ENCODE measurements around the gene OR1L8. TPM values are rescaled to one million over a fixed set of nuclear protein-coding genes. Genes with fewer than 3 reads are reported as not detected.
"Not testable (repeated sequence)": the region's sequence is repeated elsewhere in the genome, so short reads cannot be mapped to it uniquely, and the experiment has no call there.

OR1L8 gene, protein sequence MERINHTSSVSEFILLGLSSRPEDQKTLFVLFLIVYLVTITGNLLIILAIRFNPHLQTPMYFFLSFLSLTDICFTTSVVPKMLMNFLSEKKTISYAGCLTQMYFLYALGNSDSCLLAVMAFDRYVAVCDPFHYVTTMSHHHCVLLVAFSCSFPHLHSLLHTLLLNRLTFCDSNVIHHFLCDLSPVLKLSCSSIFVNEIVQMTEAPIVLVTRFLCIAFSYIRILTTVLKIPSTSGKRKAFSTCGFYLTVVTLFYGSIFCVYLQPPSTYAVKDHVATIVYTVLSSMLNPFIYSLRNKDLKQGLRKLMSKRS
- 0.15 and 0.16 TPM in 2 replicates for total RNA-seq
- polyA plus RNA-seq, result 1.8 and 1.9 TPM in 2 replicates
- polyA plus RNA-seq (2011; cell fraction: cytosol; rRNA removed), result 0.76 and 0.85 TPM in 2 replicates
- 2.3 and 3.2 TPM in 2 replicates for polyA plus RNA-seq (2011; cell fraction: nucleus; rRNA removed)
- 0.37 and 0.63 TPM in 2 replicates for polyA plus RNA-seq (2012)
- polyA minus RNA-seq, result 0.87 and 3.4 TPM in 2 replicates
- not detected for polyA minus RNA-seq (2011; cell fraction: cytosol; rRNA and poly(A)+ RNA removed)
- polyA minus RNA-seq (2011; cell fraction: nucleus; rRNA and poly(A)+ RNA removed), result 2.6 TPM in 2 replicates
- percentile 31 among the genes with signal in this experiment for Bru-seq, nascent RNA
- percentile 33 among the genes with signal in this experiment for BruChase-seq, experiment 1, labeled RNA remaining after a 6-hour chase
- BruChase-seq, experiment 2, labeled RNA remaining after a 2-hour chase, result percentile 40 among the genes with signal in this experiment
- long read RNA-seq, result 0 reads

DNA sequence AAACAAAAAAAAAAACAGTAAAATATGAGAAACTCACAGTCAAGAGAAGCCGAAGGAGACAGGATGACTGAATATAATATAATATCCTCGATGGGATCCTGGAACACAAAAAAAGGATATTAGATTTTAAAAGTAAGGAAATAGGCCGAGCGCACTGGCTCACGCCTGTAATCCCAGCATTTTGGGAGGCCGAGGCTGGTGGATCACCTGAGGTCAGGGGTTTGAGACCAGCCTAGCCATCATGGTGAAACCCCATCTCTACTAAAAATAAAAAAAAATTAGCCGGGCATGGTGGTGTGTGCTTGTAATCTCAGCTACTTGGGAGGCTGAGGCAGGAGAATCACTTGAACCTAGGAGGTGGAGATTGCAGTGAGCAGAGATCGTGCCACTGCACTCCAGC lies at the start of gene OR1L8:
Gene OR1L8 (minus strand): TSS at position 101 of the 400 bp plus-strand sequence. CDS start 14,907 bp downstream, outside the sequence.
- FAIRE-seq; H2AFZ ChIP-seq (ENCODE audit: low read depth, low read length); intact Hi-C loops (cut with micrococcal nuclease); H3K4me1 ChIP-seq (ENCODE audit: control insufficient read depth, extremely low read depth, insufficient read depth, low read length); H3K4me2 ChIP-seq (ENCODE audit: insufficient read depth, low read length); H3K27me3 ChIP-seq (ENCODE audit: control insufficient read depth in 2 of 2, insufficient read depth in 2 of 2, low read length in 2 of 2); H4K20me1 ChIP-seq (replicated peaks; ENCODE audit: control insufficient read depth, extremely low read depth, insufficient read depth, low read length); H3K4me3 ChIP-seq (replicated peaks in 1 of 3; ENCODE audit: insufficient read depth in 1 of 3, low read depth in 1 of 3, low read length in 3 of 3); H3K27ac ChIP-seq (ENCODE audit: insufficient read depth, low read depth, low read length); H3K9me3 ChIP-seq (replicated peaks; ENCODE audit: control insufficient read depth, insufficient read depth, low read length); BruUV-seq (replicated peaks); H3K79me2 ChIP-seq (ENCODE audit: control insufficient read depth, insufficient read depth, low read length); dilution Hi-C loops (cut with MboI; ENCODE audit: extremely low pct_ligation_motif_present, low sequenced_read_pairs); H3K36me3 ChIP-seq (ENCODE audit: control insufficient read depth in 2 of 2, extremely low read depth in 1 of 2, insufficient read depth in 2 of 2, low read length in 2 of 2); POLR2A ChIA-PET; H3K9me1 ChIP-seq (replicated peaks; ENCODE audit: control insufficient read depth, extremely low read depth, insufficient read depth, low read length); H3K9ac ChIP-seq (replicated peaks; ENCODE audit: extremely low read depth, insufficient read depth, low read length); DNase-seq (ENCODE audit: low read depth, low spot score): not testable (repeated sequence)
- CTCF ChIA-PET, result interaction anchor here (0.8 to 2.0 kb wide), 3 partner anchors 10 to 135 kb away, joined by 3 to 4 read pairs (median 3); no protein-coding TSS in a partner anchor

DNA sequence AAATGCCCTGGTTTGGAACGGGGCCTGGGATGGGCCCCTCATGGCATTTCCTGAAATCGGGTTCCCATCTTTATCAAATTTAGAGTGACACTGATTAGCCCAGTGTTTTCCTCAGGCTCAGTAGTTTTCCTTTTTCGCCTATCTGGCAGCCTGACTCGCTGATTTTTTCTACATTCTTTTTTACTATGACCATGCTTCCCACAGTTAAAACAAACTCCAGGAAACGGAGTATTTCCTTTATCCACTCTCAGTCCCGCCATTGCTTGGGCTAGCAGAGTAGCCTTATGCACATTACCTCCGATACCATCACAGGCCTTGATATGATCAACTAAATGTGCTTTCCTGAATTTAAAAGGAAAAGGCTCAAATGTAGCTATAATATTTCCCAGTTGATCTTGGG lies 36.8 kb upstream of the OR1L8 start:
- H3K9me1 ChIP-seq (replicated peaks; ENCODE audit: control insufficient read depth, extremely low read depth, insufficient read depth, low read length), result no peaks in the 10 kb centered on the region
- H3K4me2 ChIP-seq (ENCODE audit: insufficient read depth, low read length), result no peak overlapping the region
- BruUV-seq (replicated peaks), result no TSS peak
- peaks cover 4 to 5% of the 10 kb centered on the region in 2 experiments for H3K27me3 ChIP-seq (ENCODE audit: control insufficient read depth in 2 of 2, insufficient read depth in 2 of 2, low read length in 2 of 2)
- H3K4me1 ChIP-seq (ENCODE audit: control insufficient read depth, extremely low read depth, insufficient read depth, low read length), result no peaks in the 10 kb centered on the region
- dilution Hi-C loops (cut with MboI; ENCODE audit: extremely low pct_ligation_motif_present, low sequenced_read_pairs) (no loop called here), intact Hi-C loops (cut with micrococcal nuclease) (no loop called here)
- H2AFZ ChIP-seq (ENCODE audit: low read depth, low read length), result no peak overlapping the region
- H3K27ac ChIP-seq (ENCODE audit: insufficient read depth, low read depth, low read length), result no peak overlapping the region
- no peak overlapping the region for H3K9ac ChIP-seq (replicated peaks; ENCODE audit: extremely low read depth, insufficient read depth, low read length)
- no peaks in the 10 kb centered on the region for H3K36me3 ChIP-seq (ENCODE audit: control insufficient read depth in 2 of 2, extremely low read depth in 1 of 2, insufficient read depth in 2 of 2, low read length in 2 of 2)
- no peak overlapping the region for H3K4me3 ChIP-seq (replicated peaks in 1 of 3; ENCODE audit: insufficient read depth in 1 of 3, low read depth in 1 of 3, low read length in 3 of 3)
- ChIA-PET POLR2A (no interaction called here), CTCF (interaction anchor here (1.1 to 1.3 kb wide), 2 partner anchors 65 to 120 kb away, joined by 3 read pairs; no protein-coding TSS in a partner anchor)
- no peaks in the 10 kb centered on the region for H3K9me3 ChIP-seq (replicated peaks; ENCODE audit: control insufficient read depth, insufficient read depth, low read length)
- H4K20me1 ChIP-seq (replicated peaks; ENCODE audit: control insufficient read depth, extremely low read depth, insufficient read depth, low read length), result no peaks in the 10 kb centered on the region
- FAIRE-seq (no peak), DNase-seq (ENCODE audit: low read depth, low spot score) (peak; percentile 36)
- no peaks in the 10 kb centered on the region for H3K79me2 ChIP-seq (ENCODE audit: control insufficient read depth, insufficient read depth, low read length)
- TF ChIP-seq POLR2A (IDR thresholded peaks at IDR 0.05; ENCODE audit: low read depth, low read length) (no peak), POLR2AphosphoS5 (IDR thresholded peaks at IDR 0.05; ENCODE audit: insufficient read depth, low read depth, low read length) (no peak), EZH2 (IDR thresholded peaks at IDR 0.05; ENCODE audit: borderline replicate concordance, low read depth, low read length, severe bottlenecking) (no peak), GATA2 (IDR thresholded peaks at IDR 0.05; ENCODE audit: insufficient read depth, insufficient read length, low read depth, low read length) (no peak), FOS (IDR thresholded peaks at IDR 0.05; ENCODE audit: borderline replicate concordance, insufficient read depth, low read length) (no peak), JUN (IDR thresholded peaks at IDR 0.05; ENCODE audit: borderline replicate concordance, insufficient read depth, insufficient read length, low read depth) (no peak), MYC (IDR thresholded peaks at IDR 0.05; ENCODE audit: low read depth, low read length) (no peak)
- TF ChIP-seq, protein P1, sequence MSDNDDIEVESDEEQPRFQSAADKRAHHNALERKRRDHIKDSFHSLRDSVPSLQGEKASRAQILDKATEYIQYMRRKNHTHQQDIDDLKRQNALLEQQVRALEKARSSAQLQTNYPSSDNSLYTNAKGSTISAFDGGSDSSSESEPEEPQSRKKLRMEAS (IDR thresholded peaks at IDR 0.05; ENCODE audit: insufficient read depth, insufficient read length), result no peak
- TF ChIP-seq, protein P2, sequence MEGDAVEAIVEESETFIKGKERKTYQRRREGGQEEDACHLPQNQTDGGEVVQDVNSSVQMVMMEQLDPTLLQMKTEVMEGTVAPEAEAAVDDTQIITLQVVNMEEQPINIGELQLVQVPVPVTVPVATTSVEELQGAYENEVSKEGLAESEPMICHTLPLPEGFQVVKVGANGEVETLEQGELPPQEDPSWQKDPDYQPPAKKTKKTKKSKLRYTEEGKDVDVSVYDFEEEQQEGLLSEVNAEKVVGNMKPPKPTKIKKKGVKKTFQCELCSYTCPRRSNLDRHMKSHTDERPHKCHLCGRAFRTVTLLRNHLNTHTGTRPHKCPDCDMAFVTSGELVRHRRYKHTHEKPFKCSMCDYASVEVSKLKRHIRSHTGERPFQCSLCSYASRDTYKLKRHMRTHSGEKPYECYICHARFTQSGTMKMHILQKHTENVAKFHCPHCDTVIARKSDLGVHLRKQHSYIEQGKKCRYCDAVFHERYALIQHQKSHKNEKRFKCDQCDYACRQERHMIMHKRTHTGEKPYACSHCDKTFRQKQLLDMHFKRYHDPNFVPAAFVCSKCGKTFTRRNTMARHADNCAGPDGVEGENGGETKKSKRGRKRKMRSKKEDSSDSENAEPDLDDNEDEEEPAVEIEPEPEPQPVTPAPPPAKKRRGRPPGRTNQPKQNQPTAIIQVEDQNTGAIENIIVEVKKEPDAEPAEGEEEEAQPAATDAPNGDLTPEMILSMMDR (IDR thresholded peaks at IDR 0.05; ENCODE audit: extremely low read depth in 1 of 2, insufficient read depth in 1 of 2, low read depth in 1 of 2, low read length in 2 of 2), result no peak

Measured in endothelial cell of umbilical vein (primary cell).